ENCODE results near the gene GGA1.

The GGA1 gene

DNA sequence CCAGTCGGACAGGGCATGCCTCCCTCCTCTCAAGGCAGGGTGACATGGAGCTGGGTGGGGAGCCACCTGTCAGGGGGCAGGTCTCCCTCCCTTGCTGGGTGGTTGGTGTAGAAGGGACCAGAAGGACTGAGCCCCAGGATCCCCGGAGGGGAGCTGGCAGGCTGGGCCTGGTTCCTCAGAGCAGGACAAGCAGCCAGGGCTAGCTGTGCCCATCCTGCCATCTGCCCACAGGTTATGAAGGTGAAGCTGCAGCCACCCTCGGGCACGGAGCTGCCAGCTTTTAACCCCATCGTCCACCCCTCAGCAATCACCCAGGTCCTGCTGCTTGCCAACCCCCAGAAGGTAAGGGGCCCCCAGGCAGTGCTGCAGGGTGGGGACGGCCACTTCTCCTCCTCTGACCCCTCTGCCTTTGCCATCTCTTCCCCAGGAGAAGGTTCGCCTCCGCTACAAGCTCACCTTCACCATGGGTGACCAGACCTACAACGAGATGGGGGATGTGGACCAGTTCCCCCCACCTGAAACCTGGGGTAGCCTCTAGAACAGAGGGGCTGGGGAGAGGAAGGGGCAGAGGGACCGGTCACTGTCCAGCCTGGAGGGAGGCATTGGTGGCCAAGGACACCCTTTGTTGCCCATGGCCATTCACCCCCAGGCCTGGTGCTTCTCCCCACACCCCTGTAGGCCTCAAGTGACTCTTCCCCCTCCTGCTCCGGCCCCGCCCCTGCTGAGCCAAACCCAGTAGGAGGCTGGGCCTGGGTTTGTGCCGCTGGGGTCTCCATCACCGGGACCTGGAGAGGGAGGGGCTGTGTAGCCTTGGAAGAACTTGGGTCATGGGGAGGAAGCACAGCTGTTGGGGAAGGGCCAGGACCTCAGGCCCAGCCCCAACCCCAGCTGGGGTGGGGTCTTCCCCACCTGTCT, 23.8 kb downstream of the GGA1 start:
- no peak for DNase-seq

DNA sequence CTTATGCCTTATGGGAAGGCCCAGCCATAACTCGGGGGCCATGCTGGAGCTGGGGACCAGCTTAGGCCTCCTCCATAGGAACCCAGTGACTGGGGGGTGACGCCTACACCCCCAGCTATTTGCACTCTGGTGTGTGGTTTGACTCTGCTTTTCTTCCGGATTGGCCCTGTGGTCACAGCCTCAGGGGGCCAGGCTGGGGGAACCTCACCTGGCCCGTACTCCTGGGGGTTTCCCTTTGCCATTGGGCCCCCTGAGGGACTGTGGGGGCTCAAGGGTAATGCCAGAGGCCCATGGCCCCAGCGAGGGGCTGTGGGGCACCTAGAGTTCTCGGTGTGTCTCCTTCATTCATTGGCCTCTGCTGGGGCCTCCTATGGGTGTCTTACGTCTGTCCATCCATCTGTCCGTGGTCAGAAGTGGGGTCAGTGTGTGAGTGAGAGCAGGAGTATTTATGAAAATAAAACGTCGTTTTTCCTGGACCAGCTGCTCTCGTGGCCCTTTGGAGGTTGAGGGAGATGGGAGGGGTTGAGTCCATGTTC, 24.5 kb downstream of the GGA1 start:
- no peak for DNase-seq

DNA sequence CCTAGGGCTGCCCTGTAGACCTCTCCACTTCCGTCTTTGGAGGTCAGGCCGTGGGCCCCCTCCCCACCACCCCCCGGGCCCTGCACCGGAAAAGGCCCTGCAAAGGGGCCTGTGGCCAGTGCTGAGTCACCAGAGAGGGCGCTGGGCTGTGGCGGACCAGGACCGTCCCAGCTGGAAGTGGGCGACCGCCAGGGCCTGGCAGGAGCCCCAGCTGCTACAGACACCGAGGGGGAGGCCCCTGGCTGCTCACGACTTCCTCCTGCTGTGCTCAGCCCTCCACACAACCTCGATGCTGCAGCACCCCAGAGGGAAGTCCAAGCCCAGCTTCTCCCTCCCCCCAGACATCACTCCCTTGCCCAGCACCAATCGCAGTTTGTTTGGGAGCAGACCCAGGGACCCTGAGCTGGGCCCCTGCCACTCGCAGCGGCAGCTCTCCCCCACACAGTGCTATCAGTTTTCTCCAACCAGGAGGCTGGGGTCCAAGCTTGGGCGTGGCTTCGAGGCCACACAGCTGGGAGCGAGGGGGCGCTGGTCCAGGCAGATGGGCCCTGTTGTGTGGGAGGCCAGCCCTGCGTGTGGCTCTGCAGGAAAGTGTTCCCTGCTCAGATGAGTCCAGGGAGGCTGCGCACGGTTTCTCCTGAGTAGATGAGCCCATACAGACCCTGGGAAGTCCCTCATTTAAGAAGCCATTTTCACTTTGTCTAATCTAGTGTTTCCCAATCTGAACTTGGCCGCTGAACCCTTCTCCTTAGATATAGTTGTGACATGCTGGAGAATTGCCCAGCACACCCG, 25.2 kb downstream of the GGA1 start:
- peak; percentile 43 for DNase-seq

DNA sequence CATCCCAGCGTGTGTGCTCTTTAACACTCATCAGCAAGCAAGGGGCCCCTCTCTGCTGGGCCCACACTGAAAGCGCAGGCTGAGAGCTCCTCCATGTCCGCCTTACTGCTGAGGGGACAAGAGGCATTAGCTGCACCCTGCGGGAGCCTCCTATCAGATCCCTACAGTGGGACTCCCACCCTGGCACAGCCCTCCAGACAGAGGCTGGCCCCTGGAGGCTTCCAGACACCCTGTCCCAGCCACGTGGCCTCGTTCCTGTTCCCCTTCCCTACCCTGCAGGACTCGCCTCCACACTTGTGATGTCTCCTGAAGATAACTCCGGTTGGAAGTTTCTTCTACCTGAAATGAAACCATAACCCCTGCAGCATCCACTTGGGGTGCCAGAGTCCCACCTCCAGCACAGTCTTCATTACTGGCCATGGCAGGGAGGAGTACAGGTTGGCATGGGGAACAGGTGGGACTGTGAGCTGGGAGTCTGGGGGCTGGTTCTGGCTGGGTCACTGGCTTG, 25.8 kb downstream of the GGA1 start:
- DNase-seq, result no peak

DNA sequence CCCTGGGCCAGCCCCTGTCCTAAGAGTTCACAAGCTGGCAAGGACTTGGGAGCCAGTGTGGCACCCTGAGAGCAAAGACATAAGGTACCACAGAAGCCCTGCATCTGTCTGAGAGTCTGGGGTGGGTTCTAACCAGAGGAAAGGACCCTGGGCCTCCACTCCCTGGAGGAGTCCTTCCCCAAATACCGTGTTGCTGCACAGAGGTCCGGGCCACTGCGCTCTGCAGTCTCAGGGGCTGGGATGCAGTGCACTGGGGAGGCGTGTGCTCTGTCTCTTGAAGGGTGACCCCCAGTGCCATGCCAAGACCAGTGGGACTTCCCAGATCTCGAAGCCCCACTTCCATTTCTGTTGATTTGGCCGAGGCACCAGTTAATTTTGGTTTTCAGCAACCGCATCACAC, 26.5 kb downstream of the GGA1 start:
- no peak for DNase-seq

DNA sequence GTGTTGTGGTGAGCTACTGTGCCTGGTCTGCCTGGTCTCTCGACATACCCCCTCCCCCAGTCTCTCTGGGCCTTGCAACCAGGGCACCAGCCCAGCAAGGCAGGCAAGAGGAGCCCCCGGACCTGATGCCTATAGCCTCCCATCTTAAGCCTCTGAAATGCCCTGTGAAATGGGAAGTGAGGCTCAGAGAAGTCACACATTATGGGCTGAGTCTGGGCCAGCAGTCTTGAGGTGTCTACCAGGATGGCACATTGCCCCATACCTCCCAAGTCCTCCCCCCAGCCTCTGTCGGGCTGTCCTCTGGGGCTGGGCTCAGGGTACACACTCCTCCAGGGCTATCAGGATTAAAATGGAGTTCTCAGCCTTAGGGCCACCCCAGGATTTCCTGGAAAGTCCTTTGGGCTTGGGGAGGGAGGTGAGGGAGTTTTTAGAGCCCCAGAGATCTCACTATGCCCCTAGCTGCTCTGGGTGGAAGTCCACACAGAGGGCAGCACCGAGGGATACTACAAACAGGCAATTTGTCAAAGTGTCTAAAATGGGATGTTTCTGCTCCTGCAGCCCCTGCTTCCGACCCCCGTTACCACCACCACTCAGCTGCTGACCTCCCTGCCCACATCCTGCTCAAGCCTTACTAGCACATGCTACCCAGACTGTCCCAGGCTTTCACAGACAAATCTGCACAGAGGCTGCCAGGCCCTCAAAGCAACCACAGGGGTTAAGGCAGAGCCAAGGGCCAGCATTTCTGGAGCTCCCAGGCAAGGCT, 27.7 kb downstream of the GGA1 start:
- DNase-seq, result no peak

DNA sequence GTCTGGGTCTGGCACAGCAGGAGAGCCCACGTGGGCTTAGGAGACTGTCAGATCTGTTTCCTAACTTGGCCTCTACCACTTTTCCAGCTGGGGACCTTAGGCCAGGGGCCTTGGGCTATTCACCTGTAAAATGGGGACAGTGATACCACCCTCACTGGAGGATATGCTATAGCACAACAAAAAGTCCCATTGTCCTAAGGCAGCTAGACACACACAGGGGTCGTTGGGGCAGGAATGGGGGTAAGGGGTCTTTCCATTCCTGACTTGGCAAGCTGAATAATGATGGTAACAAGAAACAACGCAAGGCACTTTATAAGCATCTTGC, 28.3 kb downstream of the GGA1 start:
- no peak for DNase-seq

DNA sequence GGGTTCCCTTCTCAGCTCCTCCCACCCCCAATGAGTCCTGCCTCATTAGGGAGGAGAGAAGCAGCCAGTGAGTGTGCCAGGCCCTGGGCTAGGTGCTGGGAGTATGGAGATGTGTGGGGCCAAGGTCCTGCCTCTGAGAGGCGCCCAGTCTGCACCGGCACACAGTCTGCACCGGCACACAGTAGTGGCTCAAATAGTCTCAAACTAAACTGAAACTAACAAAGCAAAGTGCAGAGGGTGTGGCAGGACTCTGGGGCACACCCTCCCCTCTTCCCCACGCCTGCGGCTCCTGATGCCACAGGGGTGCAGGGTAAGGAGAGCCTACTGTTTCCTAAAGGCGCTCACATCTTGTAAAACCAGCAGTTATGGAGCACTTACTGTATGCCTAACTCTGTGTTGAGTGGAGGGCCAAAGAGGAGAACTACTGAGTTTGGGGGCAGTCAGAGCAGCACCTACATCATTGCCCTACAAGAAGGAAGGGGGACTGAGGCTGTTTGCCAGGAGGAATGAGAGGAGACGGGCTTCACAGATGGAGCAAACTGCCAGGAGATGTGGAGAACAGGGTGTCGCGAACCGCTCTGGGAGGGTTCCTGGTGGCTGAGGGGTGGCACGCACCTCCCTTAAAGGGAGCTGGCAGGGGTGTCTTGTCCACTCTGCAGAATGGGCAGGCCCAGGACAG, 29.9 kb downstream of the GGA1 start:
- no peak for DNase-seq

DNA sequence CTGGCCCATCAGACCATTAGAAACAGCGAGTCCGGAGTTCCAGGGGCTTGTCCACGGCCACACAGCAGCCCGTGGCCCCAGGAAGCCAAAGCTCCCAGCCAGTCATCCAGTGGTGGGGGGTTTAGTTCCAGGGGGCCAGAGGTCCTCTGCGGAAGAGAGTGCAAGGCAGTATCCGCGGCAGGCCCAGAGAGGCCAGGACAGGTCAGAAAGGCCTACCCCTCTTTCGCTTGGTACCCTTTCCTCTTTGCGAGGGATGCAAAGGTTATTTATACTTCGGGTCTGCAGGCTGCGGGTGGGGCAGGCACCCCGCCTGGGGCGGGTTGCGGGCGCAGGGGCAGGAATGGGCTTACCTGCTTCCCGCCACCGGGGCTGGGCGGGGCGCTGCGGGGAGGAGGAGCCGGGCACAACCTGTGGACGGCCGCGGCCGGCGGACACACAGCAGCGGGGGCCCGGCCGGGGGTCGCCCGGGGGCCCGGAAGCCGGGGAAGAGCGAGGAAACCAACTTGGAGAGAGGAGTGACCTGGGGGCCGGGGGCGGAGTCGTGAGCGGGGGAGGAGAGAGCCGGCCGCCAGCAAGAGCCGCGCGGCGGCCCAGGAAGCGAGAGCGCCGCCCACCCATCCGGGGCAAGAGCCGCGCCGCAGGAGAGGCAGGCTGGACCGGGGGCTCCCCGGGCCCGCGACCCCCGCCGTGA, 30.6 kb downstream of the GGA1 start, which contains the start of gene SH3BP1:
Gene SH3BP1 (plus strand): TSS at position 600 of the 691 bp plus-strand sequence. CDS start 119 bp downstream, outside the sequence.
- no peak for DNase-seq

DNA sequence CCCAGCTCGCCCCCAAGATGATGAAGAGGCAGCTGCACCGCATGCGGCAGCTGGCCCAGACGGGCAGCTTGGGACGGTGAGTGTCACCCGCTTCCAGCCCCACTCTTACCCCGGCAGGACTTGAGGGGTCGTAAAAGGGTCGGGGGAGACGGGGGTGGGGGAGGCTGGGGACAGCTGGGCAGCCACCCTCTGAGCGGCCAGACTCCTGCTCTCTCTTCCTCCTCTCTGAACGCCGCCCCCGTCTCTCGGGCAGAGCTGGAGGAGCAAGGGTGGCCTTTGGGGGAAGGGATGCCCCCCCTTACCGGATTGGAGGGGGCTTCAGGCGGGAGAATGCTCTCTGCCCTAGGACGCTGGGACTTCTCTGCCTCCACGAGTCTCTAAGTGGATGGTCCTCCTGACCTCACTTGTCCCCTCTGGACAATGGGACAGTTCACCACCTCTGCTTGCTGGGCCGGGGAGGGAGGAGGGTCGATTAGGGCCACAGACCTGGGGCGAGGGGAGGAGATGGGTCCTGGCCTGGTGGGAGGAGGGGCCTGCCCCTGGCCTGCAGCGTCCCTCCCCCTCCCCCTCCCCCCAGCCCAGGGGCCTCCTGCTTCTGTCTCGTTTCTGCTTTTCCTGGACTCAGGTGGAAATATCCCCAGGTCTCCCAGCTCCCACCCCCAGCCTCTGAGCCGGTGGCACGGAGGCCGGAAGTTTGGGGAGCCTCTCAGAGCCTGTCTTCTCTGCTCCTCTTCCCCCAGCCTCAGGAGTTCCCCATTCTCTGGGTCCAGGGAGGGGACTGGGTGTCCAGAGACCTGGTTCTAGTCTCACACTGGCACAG, 31.3 kb downstream of the GGA1 start:
- no peak for DNase-seq

DNA sequence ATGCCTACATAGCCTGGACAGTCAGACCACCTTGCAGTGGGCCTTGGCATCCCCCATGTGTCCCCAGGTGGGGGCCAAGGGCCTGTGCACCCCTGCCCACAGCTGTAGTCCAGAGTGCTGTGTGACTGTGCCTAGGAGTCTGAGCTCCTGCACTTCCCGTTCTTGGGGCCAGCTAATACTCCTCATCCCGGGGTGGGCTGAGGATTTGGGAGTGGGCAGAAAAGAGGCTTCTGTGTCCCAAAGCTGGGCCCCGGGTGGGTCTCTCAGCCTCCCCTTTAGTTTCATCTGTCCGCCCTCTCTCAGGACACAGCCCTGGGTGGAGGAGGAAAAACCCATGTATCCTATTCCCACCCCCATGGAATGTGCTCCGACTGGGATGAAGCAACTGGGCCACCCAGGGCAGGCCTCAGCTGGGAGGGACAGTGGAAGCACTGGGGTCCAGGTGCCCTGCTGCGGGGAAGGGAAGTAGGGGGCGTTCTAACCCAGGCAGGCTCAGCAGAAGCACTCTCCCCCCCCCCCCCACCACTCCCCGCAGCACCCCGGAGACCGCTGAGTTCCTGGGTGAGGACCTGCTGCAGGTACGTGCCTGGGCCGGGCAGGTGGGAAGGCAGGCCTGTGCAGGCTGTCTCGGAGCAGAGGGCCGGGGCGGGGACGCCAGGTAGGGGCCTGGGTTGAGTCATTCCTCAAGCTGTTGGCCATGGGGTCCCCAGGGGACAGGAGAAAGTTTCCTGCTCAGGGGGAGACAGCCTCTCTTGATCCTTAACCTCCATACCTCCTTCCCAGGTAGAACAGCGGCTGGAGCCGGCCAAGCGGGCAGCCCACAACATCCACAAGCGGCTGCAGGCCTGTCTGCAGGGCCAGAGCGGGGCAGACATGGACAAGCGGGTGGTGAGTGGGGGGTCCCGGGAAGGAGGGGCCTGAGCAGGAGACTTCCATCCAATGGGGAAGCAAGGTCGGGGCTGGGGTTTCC, 32.2 kb downstream of the GGA1 start:
- no peak for DNase-seq

DNA sequence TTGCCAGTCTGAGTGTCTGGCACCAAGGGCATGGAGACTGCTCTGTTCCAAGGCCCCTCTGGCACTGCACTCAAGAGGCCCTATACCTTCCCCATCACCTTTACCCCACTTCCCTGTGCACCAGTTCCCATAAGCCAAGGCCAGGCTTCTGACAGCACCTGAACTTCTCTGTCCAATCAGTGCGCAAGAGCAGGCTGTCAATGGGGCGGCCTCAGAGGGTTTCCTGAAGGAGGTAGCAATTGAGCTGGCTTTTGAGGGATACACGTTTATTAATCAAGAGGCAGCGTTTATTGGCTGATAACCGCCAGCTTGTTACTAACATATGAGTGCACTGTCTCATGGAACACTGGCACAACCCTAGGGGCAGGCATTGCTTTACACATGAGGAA, 32.9 kb downstream of the GGA1 start:
- no peak for DNase-seq

DNA sequence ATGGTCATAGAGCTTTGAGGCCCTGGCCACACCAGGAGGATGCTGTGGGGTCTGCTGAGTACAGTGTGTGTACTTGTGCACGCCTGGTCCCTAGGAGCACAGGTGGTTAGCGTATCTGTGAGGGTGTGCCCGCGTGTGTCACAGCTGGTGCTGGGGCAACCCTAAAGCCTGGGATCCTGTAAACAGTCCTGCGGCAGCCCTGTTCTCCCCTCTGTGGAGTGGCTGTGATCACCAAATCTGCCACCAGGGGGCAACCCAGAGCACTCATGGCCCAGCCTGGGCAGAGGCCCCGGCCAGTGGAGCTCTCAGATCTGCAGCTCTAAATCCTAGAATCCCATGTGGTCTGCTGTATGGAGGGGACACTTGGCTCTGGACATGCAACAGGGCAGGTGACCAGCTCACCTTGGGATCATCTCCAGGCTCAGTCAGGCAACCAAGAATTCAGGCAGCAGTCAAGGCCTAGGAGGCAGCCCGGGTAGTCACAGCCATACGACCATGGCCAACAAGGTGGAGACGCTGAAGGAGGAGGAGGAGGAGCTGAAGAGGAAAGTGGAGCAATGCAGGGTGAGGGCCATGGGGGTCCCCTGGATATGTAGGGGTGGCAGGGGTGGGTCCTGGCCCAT, 34.7 kb downstream of the GGA1 start:
- peak; percentile 29 for DNase-seq

DNA sequence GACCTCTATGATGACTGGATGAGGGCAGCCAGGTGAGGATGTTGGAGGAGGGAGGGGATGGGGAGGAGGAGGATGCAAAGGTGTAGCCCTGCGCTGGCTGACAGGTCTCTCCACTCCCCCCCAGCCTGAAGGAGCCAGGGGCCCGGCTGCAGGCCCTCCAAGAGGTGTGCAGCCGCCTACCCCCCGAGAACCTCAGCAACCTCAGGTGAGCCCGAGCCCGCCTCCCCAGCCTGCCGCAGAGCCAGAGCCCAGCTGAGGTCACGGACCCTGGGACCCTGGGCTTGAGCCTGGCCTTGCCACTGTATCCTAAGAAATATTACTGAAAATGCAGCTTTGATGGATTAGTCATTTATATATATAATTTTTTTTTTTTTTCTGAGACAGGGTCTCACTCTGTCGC, 38.7 kb downstream of the GGA1 start:
- no peak for DNase-seq

DNA sequence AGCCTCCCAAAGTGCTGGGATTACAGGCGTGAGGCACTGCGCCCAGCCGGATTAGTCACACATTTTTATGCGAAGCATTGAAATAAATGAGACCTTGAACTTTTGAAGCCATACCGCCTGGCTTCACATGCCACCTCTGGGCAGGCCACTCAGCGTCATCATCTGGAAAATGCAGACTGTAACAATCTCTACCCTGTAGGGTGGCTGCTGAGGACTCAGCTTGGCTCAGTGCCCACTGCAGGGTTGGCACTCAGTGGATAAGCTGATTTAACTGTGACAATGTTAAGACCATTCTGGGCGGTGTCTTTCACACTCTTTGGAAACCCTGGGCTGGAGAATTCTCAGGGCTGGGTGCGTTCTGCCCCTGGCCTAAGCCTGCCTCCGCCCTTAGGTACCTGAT, 39.3 kb downstream of the GGA1 start:
- no peak for DNase-seq

DNA sequence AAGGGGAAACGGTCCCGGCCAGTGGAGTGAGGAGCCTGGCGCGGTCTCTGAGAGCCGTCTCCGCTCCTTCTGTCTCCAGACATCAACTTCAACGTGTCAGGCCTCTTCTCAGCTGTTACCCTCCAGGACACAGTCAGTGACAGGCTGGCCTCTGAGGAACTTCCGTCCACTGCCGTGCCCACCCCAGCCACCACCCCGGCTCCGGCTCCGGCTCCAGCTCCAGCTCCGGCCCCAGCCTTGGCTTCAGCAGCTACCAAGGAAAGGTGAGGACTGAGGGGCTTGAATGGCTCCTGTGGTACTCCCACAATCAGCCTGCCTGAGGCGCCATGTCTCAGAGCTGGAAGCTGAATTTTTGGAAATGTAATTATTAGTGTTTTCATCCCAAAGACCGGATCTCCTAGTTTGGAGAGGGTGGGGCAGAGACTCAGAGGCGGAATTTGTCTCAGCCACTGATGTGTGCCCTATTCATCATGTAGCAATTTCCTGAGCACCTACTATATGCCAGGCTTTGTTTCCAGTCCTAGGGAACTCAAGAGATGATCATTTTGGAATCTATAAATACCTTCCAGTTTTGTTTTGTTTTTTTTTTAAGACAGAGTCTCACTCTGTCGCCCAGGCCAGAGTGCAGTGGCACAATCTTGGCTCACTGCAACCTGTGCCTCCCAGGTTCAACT, 42.0 kb downstream of the GGA1 start:
- no peak for DNase-seq

DNA sequence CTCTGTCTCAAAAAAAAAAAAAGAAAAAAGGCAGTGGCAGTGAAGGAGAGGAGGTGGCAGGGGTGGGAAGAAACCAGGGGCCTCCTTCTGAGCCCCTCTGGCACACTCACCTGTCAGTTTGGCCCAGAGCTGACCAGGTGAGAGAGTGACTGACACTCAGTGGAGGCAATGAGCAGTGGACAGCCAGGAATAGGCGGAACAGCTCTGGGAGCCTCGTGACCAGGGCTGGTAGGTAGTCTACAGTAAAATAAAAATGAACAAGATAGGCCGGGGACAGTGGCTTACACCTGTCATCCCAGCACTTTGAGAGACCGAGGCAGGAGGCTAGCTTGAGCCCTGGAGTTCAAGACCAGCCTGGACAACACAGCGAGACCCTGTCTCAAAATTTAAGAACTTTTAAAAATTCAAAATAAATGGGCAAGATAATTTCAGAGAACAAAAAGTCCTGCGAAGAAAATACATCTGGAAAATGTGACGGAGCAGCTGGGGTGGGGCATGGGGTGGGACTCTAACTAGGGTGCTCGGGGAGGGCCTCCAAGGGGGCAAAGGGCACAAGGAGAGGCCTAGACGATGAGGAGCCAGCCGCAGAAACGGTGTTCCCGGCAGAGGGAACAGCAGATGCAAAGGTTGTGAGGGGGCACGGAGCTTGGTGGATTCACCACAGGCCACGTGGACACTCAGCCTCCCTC, 46.1 kb downstream of the GGA1 start:
- DNase-seq, result no peak

DNA sequence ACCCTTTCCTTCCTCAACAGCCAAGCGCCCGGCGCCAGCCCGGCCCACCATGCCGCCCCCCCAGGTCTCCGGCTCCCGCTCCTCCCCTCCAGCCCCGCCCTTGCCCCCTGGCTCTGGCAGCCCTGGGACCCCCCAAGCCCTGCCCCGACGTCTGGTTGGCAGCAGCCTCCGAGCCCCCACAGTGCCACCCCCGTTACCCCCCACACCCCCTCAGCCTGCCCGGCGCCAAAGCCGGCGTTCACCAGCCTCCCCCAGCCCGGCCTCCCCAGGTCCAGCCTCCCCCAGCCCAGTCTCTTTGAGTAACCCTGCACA, 46.6 kb downstream of the GGA1 start:
- DNase-seq, result no peak
